Ammon's horn (tissue), 1 donor: ENCODE results near the gene KCNH1.
A peak's percentile ranks its signal among the peaks of the same experiment; 100 is the strongest.

ENCODE experiments used
- DNase-seq: peaks from one replicate; pipeline ENCODE4 v3.0.0-alpha.2; 2016; ENCODE audit warnings: low spot score

Gene KCNH1, protein sequence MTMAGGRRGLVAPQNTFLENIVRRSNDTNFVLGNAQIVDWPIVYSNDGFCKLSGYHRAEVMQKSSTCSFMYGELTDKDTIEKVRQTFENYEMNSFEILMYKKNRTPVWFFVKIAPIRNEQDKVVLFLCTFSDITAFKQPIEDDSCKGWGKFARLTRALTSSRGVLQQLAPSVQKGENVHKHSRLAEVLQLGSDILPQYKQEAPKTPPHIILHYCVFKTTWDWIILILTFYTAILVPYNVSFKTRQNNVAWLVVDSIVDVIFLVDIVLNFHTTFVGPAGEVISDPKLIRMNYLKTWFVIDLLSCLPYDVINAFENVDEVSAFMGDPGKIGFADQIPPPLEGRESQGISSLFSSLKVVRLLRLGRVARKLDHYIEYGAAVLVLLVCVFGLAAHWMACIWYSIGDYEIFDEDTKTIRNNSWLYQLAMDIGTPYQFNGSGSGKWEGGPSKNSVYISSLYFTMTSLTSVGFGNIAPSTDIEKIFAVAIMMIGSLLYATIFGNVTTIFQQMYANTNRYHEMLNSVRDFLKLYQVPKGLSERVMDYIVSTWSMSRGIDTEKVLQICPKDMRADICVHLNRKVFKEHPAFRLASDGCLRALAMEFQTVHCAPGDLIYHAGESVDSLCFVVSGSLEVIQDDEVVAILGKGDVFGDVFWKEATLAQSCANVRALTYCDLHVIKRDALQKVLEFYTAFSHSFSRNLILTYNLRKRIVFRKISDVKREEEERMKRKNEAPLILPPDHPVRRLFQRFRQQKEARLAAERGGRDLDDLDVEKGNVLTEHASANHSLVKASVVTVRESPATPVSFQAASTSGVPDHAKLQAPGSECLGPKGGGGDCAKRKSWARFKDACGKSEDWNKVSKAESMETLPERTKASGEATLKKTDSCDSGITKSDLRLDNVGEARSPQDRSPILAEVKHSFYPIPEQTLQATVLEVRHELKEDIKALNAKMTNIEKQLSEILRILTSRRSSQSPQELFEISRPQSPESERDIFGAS

DNA sequence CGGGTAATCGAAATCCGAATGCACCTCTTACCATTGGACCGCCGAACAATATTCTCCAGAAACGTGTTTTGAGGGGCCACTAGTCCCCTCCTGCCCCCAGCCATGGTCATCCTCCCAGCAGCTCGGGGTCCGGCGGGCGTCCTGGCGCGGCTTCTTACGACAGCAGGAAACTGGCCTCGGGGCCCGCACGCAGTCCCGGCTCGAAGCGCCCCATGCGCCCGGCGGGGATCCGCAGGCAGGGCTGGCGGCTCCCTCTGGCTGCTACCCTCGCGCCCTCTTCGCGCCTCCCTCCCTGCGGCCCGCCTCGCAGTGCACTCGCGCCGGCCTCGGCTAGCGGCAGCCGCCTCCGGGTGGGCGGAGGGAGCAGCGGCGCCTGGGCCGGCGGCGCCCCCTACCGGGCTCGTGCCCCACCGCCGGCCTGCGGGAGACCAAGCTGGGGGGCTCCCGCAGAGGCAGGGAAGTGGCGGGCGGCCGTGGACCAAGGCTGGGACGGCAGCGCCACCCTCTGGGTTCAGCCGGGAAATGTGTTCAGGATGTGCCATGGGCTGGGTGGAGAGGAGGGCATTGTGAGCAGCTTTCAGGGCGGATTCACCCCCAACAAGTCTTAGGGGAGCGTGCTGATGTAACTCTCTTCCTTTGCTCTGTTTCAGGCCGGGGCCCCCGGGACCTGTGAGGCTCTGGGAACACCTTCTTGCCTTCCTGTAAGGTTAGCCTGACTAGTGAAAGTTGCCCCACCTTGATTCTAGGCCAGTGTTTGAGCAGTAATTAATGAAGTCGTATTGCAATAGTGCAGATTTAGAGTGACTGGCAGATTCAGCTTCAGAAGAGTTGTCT is at the start of gene KCNH1:
TSS of gene KCNH1 (minus strand) at position 313 of the 834 bp plus-strand sequence. CDS start at position 110, 203 bp downstream.
- peak; percentile 92 for DNase-seq

DNA sequence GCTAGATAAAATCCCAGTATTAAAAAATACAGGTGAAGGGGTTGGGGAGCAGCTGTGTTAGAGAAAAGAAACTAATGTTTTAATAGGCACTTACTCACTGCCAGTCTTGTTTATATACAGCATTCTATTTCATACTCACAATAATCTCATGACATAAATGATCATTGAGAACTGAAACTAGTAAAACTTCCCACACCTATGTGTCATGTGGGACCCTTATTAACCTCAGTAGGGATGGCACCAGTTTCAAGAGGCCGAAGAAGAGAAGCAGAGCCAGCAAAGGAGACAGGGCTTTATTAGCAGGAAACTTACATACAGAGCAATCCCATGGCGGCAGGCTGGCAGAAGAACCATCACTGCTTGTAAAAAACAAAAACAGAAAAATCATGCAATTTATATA is 48.8 kb upstream of the KCNH1 start:
- no peak for DNase-seq

DNA sequence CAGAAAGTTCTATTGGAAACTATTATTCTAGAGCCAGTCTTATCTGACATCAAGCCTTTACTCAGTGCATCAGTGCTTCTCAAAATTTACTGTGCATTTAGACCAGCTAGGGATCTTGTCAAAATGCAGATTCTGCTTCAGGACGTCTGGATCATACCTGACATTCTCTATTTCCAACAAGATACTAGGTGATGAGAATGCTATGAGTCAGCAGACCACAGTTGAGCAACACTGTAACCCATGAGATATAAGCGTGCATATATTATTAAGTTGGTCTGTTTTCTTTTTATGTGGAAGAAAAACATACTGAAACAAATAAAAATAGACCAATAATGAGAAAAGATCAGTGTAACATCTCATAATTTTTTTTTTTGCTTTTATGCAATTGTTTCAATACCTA is 40.4 kb upstream of the KCNH1 start:
- DNase-seq, result no peak

DNA sequence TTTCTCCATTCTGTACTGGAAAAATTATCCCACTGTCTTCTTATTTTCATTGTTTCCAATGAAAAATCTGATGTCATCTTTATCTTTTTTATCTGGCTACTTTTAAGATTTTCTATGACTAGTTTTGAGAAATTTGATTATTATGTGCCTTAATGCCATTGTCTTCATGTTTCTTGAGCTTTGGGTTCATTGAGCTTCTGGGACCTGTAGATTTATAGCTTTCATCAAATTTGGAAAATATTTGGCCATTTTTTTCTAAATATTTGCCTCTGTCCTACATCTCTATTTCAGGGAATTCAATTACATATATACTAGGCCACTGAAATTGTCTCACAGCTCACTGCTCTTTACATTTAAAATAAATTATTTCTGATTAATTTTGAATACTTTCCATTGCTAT is 38.7 kb upstream of the KCNH1 start:
- DNase-seq, result no peak

DNA sequence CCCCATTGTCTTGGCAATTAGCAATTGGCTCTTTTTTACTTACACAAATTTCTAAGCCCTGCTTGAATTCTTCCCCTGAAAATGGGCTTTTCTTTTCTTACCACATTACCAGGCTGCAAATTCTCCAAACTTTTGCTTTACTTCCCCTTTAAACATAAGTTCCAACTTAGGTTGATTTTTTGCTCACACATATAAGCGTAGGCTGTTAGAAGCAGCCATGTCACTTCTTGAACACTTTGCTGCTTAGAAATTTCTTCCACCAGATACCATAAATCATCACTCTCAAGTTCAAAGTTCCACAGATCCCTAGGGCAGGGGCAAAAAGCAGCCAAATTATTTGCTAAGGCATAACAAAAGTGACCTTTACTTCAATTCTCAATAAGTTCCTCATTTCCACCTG is 35.4 kb upstream of the KCNH1 start:
- no peak for DNase-seq

DNA sequence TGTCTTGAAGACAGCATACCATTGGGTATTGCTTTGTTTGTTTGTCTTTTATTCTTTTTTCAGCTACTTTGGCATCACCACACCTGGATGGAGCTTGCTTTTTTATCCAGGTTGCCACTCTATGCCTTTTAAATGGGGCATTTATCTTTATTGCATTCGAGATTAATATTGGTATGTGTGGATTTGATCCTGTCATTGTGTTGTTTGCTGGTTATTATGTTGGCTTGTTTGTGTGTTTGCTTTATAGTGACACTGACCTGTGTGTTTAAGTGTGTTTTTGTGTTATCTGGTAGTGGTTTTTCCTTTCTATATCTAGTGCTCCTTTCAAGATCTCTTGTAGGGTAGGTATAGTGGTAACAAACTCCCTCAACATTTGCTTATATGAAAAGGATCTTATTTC is 24.9 kb upstream of the KCNH1 start:
- no peak for DNase-seq

DNA sequence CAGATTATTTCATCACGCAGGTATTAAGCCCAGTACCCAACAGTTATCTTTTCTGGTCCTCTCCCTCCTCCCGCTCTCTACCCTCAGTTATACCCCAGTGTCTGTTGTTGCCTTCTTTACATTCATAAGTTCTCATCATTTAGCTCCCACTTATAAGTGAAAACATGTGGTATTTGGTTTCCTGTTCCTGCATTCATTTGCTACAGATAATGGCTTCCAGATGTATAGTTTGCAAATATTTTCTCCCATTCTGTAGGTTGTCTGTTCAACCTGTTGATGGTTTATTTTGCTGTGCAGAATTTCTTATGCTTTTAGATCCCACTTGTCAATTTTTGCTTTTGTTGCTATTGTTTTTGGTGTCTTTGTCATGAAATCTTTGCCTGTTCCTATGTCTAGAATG is 21.1 kb upstream of the KCNH1 start:
- DNase-seq, result no peak

DNA sequence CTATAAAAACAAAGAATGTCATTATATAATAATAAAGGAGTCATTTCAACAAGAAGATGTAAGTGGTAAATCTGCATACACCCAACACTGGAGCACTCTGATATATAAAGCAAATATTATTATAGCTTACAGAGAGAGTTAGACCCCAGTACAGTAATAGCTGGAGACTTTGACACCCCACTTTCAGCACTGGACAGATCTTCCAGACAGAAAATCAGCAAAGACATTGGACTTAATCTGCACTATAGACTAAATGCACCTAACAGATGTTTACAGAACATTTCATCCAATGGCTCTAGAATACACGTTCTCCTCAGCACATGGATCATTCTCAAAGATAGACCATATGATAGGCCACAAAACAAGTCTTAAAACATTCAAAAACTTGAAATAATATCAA is 20.0 kb upstream of the KCNH1 start:
- DNase-seq, result no peak

DNA sequence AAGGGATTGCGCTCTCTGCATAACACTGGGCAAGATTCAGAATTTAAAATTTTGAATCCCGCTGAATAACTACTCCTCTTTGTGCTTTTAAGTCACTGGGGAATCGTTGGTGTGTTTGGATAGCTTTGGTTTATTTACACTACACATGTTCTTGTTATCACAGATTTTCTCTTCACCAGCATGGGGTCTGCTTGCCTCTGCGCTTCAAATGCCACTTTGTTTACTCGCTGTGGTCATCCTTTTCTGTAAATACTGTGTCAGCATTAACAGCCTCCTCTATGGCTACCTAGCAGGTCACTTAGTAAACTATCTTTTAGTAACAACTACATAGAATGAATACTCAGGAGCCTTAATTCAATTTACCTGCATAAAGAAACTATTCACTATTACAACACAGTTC is 14.4 kb upstream of the KCNH1 start:
- no peak for DNase-seq

DNA sequence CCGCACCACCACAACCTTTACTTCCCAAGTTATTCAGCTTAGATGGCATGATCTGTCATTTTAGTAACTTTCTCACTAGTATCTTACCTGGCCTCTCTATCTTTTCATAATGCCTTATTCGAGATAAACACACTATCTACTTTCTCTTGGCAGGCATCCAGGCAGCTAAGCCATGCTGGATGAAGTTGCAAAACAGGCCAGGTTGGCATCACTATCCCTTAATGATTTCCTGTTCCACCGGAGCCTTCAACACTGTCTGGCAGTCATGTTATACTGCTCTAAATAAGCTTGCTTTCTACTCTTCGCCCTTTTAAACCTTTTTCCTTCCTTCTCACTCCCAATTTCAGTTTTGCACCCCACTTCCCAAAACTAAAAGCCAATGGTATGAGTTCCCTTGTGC is 12.0 kb upstream of the KCNH1 start:
- DNase-seq, result no peak

DNA sequence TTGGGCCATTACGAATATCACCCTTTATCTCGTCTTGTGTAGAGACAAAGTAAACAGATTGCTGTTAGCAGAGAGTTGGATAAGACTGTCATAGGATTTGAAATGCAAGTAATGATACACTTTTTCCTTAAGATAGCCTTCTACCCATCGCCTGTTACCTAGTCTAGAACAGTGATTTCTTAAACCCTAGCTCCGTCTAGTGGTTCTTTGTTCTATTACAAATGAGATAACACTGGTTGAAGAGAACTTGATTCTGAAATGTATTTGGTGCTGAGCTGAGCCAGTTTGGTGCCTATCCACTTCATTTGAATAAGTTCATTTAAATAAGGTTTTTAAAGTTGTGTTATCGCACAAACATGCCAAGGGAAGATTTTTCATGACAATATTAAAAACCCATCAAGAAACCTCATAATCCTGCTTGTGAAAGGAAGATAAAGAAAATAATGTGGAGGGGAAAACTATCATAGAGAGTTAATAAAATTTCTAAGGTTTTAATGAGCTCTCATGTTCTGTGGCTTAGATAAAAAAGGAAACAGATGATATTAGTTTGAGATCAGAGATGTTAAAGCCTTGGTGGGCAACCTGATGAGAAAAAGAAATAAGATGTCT is 1.5 kb upstream of the KCNH1 start:
- peak; percentile 75 for DNase-seq

DNA sequence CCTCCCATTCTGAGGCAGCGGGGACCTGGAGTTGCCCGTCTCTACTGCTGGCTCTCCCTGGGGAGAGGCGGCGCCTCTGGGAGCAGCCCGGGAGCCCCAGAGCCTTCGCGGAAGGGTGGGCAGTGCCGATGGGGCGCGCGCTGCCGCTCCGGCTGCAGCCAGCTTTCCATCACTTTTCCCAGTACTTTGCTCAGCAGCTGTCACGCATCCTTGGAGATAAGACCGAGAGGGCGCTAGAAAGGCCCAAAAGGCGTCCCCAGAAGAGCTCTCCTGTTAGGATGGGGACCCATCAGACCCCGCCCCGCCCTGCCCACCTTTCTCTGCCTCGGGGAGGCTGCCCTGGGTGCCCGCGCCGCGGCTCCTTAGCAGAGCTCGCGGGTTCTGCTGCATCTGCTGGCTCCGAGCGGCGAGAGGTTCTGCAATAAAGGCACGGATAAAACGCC is 534 bp downstream of the KCNH1 start:
- peak; percentile 31 for DNase-seq

DNA sequence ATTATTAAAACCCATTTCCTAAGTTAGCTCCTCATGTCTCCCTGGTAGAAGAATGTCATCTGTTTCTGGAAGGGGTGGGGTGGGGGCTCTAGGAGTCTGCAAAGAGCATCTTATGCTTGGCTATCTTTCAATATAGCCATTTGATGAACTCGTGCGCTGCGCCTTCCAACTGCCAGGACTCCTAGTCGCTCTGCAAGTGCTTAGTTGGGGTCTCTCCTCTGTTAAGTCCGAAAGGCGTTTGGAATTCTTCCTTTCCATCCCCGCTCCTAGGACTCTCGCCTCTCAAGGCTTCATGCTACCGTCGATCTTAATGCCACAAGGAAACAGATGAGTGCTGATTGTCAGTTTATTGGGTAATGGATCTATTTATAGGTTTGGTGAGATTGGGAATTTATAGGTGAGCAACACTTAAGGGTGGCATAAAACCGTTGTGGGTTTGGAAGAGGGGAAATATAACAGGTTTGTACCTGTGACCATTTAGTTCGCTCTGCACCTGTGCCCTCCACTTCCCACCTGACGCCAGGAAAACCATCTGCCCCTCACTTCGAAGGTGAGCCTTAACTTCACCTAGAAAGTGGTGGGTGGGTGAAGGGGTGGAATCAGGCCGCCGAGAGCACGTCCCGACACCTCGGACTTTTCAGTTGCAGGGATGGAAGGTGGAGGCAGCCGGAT is 1.1 kb downstream of the KCNH1 start:
- peak; percentile 16 for DNase-seq

DNA sequence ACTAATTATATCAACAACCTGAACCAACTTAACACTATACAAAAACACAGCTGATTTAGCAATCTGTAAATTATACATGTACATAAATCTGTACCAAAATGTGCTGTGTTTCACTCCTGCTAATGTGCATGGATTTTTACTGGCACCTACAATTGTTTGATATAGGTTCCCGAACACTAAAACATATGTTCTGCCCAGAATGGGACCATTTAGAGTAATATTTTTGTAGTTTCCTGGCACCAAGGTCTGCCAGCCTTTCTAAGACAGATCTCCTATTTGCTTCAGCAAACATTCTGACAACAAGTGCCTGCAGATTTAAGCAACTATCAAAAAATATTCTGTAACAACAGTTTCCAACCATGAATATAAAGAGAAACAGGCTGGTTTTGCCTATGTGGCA is 4.2 kb downstream of the KCNH1 start:
- DNase-seq, result no peak

DNA sequence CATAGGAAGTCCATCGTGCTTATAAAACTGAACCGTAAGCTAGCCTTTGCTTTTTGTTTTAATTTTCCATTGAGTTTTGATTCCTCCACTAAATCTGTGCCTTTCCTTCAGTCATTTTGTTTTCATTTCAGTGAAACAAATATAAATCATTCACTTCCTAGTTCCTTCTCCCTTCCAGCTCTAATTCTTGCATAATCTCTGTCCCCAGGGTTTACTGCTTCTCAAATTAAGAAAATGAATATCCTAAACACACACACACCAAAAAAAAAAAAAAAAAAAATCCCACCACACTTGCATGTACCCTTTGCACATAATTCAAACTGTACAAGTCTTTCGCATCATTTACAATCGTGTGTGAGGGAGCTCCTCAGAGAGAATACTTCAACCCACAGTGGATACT is 6.8 kb downstream of the KCNH1 start:
- no peak for DNase-seq

DNA sequence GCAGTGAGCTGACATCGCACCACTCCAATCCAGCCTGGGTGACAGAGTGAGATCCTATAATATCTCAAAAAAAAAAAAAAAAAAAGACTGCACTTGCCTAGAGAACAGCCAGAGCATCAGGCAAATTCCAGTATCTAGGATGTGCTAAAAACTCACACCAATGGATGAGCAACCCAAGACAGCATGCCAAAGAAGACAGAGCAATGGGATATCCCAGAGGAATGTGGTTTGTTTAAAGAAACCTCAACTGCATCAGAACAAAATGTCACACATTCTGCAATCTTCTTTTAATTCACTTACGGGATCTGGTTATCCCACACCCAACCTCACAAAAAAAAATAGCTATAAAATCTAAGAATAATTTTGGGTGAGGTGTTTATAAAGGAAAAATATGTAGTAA is 7.3 kb downstream of the KCNH1 start:
- DNase-seq, result no peak

DNA sequence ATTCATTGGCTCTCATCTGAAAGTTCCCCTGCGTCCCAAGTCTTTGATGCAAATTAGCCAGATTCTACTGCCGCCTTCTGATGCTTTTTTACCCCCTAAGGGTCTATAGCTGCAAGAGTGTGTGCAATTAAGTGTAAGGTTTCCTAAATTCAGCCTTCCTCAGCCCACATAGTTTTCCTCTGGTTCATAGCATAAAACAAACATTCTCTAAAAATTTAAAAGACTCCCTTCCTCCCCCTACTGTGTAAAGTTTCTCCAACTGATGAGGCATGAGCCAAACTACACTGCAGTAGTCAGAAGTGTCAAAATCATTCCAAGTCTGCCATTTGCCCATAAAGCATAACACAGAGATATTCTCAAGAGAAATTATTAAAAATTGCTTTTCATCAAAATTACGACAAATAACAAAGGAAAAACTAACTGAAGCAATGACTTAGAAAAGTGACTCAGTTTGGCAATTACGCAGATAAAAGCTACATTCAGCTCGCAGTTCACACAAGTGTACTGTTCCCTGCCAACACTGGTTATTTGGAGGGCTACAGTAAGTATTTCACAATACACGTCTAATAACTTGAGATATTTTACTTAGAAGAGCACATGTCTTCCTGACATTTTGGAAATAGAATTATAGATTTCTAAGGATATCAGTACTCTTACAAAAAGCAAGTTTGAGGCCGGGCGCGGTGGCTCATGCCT is 15.4 kb downstream of the KCNH1 start:
- no peak for DNase-seq

DNA sequence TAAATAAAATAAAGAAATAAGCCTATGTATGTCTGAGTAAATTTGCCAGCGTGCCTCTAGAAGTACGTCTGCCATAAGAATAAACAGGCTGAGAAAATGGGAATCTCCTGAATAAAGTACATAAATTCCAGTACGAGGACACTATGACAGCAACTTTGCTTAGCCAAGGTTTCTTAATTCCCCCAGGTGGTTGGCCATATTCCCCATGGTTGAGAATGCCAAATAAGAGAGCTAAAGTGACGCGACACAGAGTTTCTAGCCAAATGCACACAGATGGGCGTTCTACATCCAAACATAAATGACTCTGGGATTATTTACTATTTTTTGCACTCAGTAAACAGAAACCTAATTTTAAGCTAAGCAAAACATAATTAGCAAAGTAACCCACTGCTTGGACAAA is 19.5 kb downstream of the KCNH1 start:
- DNase-seq, result no peak

DNA sequence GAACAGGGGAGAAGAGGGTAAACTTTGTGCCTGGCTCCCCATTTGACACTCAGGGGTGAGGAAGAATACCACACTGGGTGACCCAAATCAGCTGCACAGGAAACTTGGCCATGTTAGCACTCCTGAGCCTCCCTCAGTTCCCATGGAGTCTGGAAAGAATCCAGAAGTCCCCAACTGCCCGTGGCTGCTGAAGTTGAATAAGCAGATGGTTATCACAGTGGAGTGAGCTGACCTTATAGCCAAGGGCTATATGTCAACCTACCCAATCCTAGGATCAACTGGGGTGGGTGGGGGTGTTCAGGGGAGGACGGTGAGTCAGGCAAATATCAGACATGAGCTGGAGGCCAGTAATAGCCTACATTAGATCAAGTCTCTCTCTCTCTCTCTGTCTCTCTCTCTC is 20.4 kb downstream of the KCNH1 start:
- DNase-seq, result no peak

DNA sequence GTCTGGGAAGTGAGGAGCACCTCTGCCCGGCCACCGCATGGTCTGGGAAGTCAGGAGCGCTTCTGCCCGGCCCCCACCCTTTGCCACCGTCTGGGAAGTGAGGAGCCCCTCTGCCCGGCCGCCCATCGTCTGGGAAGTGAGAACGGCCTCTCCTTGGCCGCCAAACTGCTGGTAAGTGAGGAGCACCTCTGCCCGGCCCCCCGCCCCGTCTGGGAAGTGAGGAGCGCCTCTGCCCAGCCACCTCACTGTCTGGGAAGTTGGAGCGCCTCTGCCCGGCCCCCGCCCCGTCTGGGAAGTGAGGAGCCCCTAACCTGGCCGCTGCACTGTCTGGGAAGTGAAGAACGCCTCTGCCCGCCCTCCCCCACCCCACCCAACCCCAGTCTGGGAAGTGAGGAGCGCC is 22.6 kb downstream of the KCNH1 start:
- DNase-seq, result no peak
